GM18526 (cell line): Measurements from ENCODE around the gene DHTKD1.

Experiments used
- POLR2A ChIP-seq: IDR thresholded peaks from 3 replicates; pipeline ENCODE4 v1.6.1; 2011; ENCODE audit not compliant: insufficient read length; ENCODE audit errors: extremely low read depth

DHTKD1 gene

DNA sequence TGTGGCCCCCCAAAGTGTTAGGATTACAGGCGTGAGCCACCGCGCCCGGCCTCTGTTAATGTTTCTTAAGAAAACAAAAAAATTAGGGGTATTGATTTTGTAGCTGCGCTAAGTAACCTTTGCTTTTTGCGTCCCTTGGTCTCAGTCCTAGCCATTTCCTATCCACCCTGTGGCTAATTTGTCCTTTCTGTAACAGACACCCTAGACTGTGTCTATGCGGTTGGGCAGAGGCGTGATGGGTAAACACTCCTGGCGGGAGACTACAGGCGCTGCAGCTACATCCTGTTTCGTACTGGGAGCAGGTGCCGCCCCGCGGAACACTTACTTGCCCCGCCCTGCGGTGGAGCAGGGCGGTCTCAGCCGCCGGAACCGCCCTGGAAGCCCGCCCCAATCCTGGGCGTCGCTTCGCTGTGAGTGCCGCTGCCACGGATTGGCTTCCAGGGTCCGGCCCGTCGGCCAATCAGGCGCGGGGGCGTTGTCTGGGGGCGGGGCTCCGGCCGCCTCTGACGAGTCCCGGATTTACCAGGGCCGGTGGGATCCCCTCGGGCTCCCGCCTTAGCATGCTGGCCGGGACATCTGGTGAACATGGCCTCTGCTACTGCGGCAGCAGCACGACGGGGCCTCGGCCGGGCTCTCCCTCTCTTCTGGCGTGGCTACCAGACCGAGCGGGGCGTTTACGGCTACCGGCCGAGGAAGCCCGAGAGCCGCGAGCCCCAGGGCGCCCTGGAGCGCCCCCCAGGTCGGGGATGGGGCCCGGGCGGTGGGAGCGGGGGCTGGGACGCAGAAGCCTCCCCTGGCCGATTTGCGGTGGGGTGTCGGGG lies at the start of gene DHTKD1:
Gene DHTKD1 (plus strand): TSS at position 506 of the 821 bp plus-strand sequence. CDS start 80 bp downstream, at position 586.
- peak; percentile 85 for TF ChIP-seq POLR2A

DNA sequence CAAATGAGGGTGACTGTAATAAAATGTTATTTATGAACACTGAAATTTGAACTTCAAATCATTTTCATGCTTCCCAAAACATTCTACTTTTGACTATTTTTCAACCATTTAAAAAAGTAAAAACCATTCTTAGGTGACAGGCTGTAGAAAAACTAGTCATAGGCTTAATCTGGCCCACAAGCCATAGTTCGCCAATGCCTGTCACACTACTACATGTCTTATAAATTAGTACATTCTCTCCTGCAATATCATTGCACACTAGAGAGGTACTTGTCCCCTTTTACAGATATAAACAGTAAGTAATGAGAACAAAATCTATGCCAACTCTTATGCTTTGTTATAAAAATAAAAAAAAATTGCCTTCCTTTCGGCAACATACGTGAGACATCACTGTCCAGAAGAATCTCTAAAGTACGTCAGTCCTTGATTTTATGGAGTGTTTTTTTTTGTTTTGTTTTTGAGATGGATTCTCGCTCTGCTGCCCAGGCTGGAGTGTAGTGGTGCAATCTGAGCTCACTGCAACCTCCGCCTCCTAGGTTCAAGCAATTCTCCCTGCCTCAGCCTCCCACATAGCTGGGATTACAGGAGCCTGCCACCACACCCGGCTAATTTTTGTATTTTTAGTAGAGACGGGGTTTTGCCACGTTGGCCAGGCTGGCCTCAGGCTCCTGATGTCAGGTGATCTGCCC lies 49.3 kb upstream of the DHTKD1 start:
- no peak for TF ChIP-seq POLR2A

- TF ChIP-seq POLR2A: no peak
Observed at GRCh38 chr10:12020574-12020973, 48.2 kb upstream of the DHTKD1 start.

- TF ChIP-seq POLR2A: no peak
Observed at GRCh38 chr10:12022580-12023257, 46.0 kb upstream of the DHTKD1 start.

- no peak for TF ChIP-seq POLR2A
Observed at GRCh38 chr10:12025591-12025990, 43.2 kb upstream of the DHTKD1 start.

- no peak for TF ChIP-seq POLR2A
Observed at GRCh38 chr10:12027539-12027938, 41.2 kb upstream of the DHTKD1 start.

DNA sequence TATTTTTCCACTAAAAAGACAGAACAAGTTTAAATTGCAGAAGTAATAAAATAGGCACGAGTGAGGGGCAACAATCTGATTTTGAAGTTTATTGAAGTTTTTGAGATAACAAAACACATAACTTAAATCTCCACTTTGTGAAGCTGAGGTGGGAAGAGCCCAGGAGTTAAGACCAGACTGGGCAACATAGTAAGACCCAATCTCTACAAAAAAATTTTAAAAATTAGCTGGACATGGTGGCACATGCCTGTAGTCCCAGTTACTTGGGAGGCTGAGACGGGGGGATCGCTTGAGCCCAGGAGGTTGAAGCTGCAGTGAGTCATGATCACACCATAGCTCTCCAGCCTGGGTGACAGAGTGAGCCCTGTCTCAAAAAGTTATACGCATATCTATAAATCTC lies 37.4 kb upstream of the DHTKD1 start:
- no peak for TF ChIP-seq POLR2A

- TF ChIP-seq POLR2A: no peak
Observed at GRCh38 chr10:12036073-12036655, 32.6 kb upstream of the DHTKD1 start.

- TF ChIP-seq POLR2A: peak; percentile 39
Observed at GRCh38 chr10:12041766-12042408, 26.9 kb upstream of the DHTKD1 start.

- peak; percentile 54 for TF ChIP-seq POLR2A
Observed at GRCh38 chr10:12042409-12042796, 26.4 kb upstream of the DHTKD1 start.

DNA sequence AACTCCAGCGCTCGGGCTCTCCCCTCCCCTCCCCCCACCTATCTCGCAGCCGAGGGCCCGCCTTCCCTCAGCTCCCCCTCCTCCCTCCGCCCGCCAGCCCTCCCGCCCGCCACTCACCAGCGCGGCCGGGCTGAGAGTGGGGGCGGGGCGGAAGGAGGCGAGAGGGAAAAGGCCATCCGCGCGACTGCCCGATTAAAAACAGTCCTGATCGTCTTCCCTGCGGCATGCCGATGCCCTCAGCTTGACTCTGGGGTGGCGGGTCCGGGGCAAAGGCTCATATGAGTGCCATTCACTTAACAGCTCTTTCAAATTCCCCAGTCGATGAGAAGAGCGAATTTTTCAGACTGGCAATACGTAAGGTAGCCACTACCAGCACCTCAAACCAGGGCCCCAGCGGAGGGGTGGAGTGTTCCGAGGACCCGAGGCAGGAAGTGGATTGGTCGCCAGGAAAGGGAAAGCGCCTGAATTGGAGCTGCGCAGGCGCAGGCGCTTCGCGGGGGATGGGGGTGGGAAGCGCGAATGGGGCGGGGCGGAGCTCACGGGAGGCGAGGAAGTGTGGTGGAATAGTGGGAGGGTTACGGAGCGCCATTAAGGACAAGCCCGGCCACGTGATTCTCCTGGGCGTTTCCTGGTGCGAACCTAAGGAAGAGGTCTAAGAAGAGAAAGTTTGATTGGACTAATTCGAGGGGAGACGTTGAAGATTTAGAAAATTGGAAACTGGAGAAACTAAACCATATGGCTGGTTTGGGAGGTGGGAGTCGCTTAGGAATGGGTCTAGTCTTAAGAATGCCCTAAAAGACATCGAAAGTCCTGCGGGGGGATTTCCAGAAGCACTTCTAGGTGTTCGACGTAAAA lies 25.7 kb upstream of the DHTKD1 start, which contains the start of gene UPF2:
Gene UPF2 (minus strand): TSS at position 13 of the 855 bp plus-strand sequence. CDS start 7,386 bp downstream, outside the sequence.
- TF ChIP-seq POLR2A: peak; percentile 26

DNA sequence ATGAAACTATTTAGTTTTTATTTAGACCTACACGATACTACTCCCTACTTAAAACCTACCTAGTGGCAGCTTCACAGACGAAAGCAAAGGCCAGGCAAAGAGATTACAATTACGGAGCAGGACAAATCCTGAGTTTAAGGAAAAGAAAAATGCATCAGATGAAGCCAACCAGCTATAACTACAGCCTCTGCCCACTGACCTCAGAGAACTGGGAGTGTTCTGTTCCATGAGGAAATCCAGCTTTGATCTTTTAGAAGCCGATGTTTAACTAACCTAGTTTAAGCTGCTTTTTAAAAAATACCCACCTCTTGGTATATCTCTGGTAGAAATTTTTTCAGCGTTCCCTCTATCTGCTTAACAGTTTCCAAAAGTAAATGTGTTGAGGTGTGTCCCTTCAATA lies 23.2 kb upstream of the DHTKD1 start:
- no peak for TF ChIP-seq POLR2A

- TF ChIP-seq POLR2A: no peak
Observed at GRCh38 chr10:12048547-12048946, 20.2 kb upstream of the DHTKD1 start.

GRCh38 chr10:12050528-12050927 lies 18.2 kb upstream of the DHTKD1 start:
- no peak for TF ChIP-seq POLR2A

GRCh38 chr10:12051241-12051640 lies 17.5 kb upstream of the DHTKD1 start:
- no peak for TF ChIP-seq POLR2A
